Dendritic cell treated with granulocyte-macrophage colony-stimulating factor and Interleukin-4, amounts not matched to agents 40 ng/mL and 50 ng/mL, for 4 days (primary cell): Measurements from ENCODE around the gene RASGRP2.

Experiments used
- H3K27ac Mint-ChIP-seq: one replicate; pipeline ENCODE4 v1.8.0; 2022; ENCODE audit warnings: mild to moderate bottlenecking, mixed read lengths
- H3K27me3 Mint-ChIP-seq: one replicate; pipeline ENCODE4 v1.8.0; 2022; ENCODE audit warnings: mild to moderate bottlenecking, mixed read lengths
- H3K36me3 Mint-ChIP-seq: one replicate; pipeline ENCODE4 v1.8.0; 2022; ENCODE audit warnings: low read depth, mixed read lengths
- H3K4me1 Mint-ChIP-seq: one replicate; pipeline ENCODE4 v1.8.0; 2022; ENCODE audit warnings: low read depth, mixed read lengths
- H3K4me3 Mint-ChIP-seq: one replicate; pipeline ENCODE4 v1.8.0; 2022; ENCODE audit warnings: mild to moderate bottlenecking, moderate library complexity, mixed read lengths
- H3K9me3 Mint-ChIP-seq: one replicate; pipeline ENCODE4 v1.8.0; 2022; ENCODE audit warnings: mixed read lengths
- intact Hi-C: fragments of 100-400 bp; cut with micrococcal nuclease; formaldehyde crosslinking; loops from one replicate; pipeline ENCODE4 v1.15.0; 2022

The RASGRP2 gene

DNA sequence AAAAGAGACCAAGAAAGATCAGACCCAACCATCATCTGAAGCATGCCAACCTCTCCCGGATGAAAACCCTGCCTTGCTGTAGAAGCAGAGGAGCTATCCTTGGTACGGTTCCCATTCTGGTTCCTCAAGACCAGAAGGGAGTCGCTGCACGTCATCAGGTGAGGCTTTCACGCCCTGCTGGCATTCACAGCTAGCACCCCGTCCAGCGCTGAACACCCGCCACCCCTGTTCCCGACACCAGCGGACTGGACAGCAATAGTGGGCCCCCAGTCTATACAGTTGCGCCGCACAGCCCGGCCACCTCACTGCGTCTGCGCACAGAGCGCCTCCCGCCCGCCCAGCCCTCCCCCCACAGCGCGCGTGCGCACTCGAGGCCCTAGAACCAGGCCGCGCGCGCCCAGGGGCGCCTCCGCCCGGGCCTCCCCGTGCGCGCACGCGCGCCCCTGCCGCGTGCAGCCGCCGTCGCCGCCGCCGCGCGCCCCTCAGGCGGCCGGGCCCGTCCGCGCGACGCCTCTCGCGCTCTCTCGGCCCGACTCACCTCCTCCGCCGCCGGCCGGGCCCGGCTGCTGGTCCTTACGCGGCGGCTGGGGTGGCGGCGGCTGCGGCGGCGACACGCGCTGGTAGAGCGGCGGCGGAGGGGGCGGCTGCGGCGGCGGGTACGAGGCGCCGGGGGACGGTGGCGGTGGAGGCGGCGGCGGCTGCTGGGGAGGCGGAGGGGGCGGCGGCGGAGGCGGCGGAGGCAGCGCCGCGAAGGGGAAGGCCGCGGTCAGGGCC lies 33.7 kb upstream of the RASGRP2 start:
- Mint-ChIP-seq H3K36me3 (peaks cover 55% of the 10 kb centered on the region), H3K27me3 (no peaks in the 10 kb centered on the region), H3K4me1 (peaks cover 45% of the 10 kb centered on the region), H3K9me3 (no peaks in the 10 kb centered on the region), H3K4me3 (peak overlapping the region; percentile 84), H3K27ac (peak overlapping the region; percentile 95)
- intact Hi-C loops: loop anchor here (1.0 to 5.0 kb wide), 2 partner anchors 26 to 35 kb away; partner anchors contain the start of genes MAP4K2 and RASGRP2

DNA sequence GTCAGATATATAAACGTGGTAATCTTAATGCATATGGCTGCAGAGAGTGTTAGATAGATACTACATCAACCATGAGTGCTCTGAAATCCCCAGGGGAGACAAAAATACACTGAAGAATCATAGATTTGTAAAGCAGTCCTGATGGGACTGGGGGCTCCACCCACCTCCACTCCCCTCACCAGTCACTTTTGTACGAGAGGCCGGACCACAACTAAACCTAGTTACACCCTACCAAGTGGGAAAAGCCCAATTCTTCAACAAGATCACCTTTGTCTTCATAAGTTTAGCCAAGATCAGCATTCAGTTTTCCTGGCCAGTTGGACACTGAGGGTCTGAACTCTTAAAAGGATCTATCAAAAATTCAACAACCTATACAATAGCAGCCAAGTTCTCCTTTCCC lies 32.9 kb upstream of the RASGRP2 start:
- Mint-ChIP-seq H3K9me3 (no peaks in the 10 kb centered on the region), H3K36me3 (peaks cover 62% of the 10 kb centered on the region)

DNA sequence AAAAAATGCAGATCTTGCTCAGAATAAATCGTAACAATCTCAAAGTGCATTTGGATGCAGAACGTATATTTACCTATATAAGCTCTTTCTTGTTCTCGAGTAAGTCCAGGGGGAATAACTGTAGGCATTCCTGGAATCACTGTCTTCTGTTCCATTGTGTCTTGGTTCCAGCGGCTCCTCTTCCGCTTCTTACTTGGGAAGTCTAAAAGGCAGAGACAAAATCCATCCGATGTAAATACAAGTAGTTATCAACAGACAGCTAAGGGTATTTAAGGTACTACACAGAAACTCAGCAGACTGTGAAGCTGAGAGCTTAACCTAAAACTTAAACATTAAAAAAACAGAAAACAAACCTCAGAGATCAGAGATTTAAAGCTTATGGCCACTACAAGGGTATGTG lies 32.5 kb upstream of the RASGRP2 start:
- no peaks in the 10 kb centered on the region for H3K27me3 Mint-ChIP-seq
- H3K27ac Mint-ChIP-seq: peak overlapping the region; percentile 81
- intact Hi-C loops: loop anchor here (5.0 kb wide), 1 partner anchor 34 kb away; the partner anchor contains the start of gene RASGRP2
- peaks cover 57% of the 10 kb centered on the region for H3K4me1 Mint-ChIP-seq
- peak overlapping the region; percentile 84 for H3K4me3 Mint-ChIP-seq
- peaks cover 67% of the 10 kb centered on the region for H3K36me3 Mint-ChIP-seq
- no peaks in the 10 kb centered on the region for H3K9me3 Mint-ChIP-seq

More for the DNA sequence above, 32.9 kb upstream of the RASGRP2 start:
- Mint-ChIP-seq H3K27ac (peak overlapping the region; percentile 81), H3K4me3 (peak overlapping the region; percentile 84), H3K27me3 (no peaks in the 10 kb centered on the region), H3K4me1 (peaks cover 52% of the 10 kb centered on the region)
- intact Hi-C loops: loop anchor here (5.0 kb wide), 1 partner anchor 35 kb away; the partner anchor contains the start of gene RASGRP2

DNA sequence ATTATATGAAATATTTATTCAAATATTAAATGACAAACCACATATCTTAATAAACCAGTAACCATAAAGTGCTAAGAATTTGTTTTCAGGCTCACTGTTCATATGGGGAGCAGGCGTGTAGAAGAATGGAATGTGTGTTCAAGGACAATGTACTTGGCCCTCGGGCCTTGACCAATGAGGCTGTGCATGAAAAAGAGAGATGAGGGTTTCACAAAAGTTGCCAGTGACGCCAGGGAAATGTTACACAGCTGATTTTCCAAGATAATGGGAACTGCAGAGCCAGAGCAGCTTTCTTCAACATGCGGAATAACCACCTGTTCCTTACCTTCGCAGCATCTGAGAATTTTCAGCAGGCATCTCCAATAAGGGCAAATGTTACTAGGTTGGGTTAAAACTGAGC lies 30.2 kb upstream of the RASGRP2 start:
- peaks cover 85% of the 10 kb centered on the region for H3K36me3 Mint-ChIP-seq
- intact Hi-C loops: no loop called here
- peaks cover 56% of the 10 kb centered on the region for H3K4me1 Mint-ChIP-seq
- H3K27ac Mint-ChIP-seq: no peak overlapping the region
- no peak overlapping the region for H3K4me3 Mint-ChIP-seq
- H3K27me3 Mint-ChIP-seq: no peaks in the 10 kb centered on the region
- no peaks in the 10 kb centered on the region for H3K9me3 Mint-ChIP-seq

DNA sequence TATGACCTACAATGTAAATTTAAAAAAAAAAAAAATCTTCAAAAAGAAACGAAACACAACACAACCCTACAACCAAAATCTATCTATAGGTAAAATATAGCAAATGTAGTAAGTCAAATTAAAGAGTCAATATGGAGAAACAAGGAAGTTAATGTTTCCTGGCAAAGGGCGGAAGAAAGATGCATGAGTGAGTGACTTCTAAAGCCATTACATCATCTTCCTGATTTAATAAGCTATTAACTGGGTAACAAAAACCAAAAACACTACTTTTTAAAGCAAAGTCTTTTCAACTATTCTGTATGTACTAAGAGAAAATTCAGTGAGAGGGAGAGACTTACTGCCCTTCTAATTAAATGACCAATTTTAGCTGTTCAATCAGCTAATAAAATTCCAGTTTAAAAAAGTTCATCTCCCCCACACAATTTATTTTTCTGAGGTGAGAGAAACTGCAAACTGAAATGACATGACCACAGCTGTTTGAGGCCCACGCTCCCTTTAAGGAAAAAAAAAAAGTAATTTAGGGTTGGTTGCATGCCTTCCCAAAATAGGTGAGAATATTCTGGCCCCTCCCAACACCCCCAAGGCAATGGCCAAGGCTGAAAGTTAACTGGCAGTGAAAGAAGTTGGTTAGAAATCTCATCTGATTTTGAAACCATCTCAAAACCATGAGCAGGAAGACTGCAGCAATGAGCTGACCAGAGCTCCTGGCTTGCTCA lies 28.5 kb upstream of the RASGRP2 start:
- Mint-ChIP-seq H3K36me3 (peaks cover 100% of the 10 kb centered on the region), H3K27me3 (no peaks in the 10 kb centered on the region), H3K9me3 (no peaks in the 10 kb centered on the region), H3K27ac (peak overlapping the region; percentile 73), H3K4me1 (peaks cover 69% of the 10 kb centered on the region), H3K4me3 (peak overlapping the region; percentile 34)
- intact Hi-C loops: no loop called here

DNA sequence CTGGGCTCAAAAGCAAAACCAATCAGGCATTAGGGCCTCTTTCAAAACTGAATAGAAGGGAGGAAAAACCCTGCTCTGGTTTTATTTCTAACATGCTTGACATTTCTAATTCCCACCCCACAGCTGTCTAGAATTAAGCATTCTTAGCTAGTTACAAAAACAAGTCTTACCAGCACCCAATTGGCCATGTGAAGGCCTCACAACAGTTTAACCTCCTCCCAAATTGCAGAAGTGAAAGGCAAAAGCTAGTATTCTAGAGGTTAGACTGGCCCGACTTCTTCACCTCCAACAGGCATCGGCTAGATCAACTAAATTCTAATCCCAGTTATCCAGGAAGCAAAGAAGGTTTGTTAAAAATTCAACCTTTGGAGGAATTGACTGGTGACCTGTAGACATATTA lies 27.9 kb upstream of the RASGRP2 start:
- Mint-ChIP-seq H3K4me1 (peaks cover 66% of the 10 kb centered on the region), H3K27ac (peak overlapping the region; percentile 73), H3K36me3 (peaks cover 100% of the 10 kb centered on the region), H3K27me3 (no peaks in the 10 kb centered on the region), H3K4me3 (peak overlapping the region; percentile 34), H3K9me3 (no peaks in the 10 kb centered on the region)
- intact Hi-C loops: no loop called here

DNA sequence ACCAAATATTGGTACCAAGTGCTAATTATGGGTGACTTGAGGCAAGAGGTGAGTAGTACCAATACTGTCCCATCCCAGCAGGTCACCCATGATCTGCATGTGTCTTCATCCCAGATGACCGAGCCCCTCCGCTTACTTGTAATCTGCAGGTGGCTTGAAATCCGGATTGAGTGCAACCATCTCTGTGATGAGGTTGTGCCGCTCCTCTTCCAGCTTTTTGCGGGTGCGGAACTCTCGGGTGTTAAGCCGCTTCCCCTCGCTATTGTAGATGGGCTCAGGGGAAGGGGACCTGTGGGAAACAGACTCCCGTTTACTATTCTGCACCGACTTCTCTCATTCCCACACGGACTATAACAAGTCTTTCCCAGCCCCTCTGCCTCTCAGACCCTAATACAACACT lies 26.2 kb upstream of the RASGRP2 start:
- H3K27ac Mint-ChIP-seq: no peak overlapping the region

DNA sequence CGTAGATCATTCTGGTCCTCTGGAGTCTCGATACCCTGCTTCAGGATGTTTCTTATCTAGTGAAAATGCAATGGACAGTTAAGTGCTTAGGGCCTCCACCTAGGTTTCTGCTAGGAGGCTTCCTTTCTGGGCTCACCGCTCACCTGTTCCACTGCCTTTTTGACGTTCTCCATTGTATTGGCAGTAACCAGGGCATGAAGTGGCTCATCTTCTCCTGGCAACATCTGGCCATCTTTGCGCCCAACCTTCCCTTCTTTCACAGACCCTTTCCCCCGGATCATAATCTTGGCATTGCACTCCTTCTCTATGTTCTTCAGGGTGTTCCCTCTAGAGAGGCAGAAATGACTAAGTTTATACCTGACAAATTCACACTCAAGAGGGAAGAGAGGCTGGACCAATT lies 25.3 kb upstream of the RASGRP2 start:
- peaks cover 100% of the 10 kb centered on the region for H3K36me3 Mint-ChIP-seq
- H3K4me1 Mint-ChIP-seq: peaks cover 74% of the 10 kb centered on the region
- H3K4me3 Mint-ChIP-seq: no peak overlapping the region
- H3K27ac Mint-ChIP-seq: no peak overlapping the region
- no peaks in the 10 kb centered on the region for H3K9me3 Mint-ChIP-seq
- no peaks in the 10 kb centered on the region for H3K27me3 Mint-ChIP-seq
- intact Hi-C loops: no loop called here

More for the DNA sequence above, 26.2 kb upstream of the RASGRP2 start:
- H3K4me3 Mint-ChIP-seq: no peak overlapping the region
- peaks cover 71% of the 10 kb centered on the region for H3K4me1 Mint-ChIP-seq
- H3K27me3 Mint-ChIP-seq: no peaks in the 10 kb centered on the region
- intact Hi-C loops: no loop called here
- H3K36me3 Mint-ChIP-seq: peaks cover 100% of the 10 kb centered on the region
- no peaks in the 10 kb centered on the region for H3K9me3 Mint-ChIP-seq

DNA sequence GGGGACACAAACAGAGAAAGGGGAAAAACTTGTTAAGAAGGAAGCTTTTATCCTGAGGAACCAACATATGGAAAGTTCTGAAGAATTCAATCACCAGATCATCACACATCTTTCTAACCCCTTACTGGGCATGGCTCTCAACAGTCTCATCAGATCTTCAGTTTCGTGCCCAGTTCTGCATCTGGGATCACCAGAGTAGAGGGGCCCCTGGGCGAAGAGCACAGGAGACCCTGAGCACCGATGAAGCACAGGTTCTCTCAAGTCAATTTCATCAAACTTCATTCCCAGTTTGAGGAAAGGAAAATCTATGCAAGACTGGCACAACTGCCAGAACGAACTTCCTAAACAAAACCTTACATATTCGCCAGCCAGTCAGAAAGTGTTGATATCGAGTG lies 24.4 kb upstream of the RASGRP2 start:
- Mint-ChIP-seq H3K4me3 (no peak overlapping the region), H3K9me3 (no peaks in the 10 kb centered on the region), H3K27me3 (no peaks in the 10 kb centered on the region), H3K4me1 (peaks cover 74% of the 10 kb centered on the region), H3K27ac (no peak overlapping the region), H3K36me3 (peaks cover 100% of the 10 kb centered on the region)
- intact Hi-C loops: no loop called here

DNA sequence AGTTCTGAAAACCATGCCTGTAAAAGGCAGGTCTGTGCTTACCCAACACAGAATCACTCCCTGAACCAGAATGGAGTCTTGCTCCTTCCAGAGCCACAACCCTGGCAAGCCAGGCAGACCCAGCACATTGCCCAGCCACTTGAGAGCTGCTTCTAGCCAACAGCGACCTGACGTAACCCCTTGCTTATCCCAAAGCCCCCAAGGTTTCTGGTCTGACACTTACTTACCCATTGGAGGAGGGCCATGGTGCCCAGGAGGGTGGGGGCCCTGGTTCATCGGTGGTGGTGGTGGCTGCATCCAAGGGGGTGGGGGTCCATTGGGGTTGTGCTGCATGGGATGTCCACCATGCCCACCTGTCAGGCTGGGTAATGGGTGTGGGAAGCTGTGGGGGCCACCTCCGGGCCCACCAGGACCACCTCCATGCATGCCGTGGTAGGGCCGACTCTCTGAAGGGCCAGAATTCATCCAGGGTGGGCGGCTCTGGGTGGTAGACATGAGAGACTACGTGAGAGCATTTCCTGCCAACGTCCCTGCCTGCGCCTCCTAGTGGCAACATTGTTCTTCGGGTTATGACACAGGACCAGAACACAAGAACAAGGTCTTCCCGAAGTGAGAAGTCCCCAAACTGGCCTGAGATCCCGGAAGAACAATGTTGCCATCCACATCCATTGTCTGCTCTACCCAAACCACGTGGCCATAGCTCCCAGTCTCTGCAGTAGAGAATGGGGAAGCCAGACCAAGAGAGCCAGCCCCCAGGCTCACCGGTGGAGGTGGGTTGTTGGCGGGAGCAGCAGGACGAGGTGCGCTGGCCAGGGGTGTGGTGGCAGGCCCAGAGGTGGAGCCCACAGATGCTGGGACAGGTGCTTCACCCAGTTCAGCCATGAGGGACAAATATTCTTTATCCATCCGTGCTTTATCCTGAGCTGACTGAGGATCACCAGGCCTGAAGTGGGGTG lies 23.7 kb upstream of the RASGRP2 start:
- intact Hi-C loops: no loop called here
- no peak overlapping the region for H3K4me3 Mint-ChIP-seq
- H3K4me1 Mint-ChIP-seq: peaks cover 74% of the 10 kb centered on the region
- peaks cover 100% of the 10 kb centered on the region for H3K36me3 Mint-ChIP-seq
- H3K27me3 Mint-ChIP-seq: no peaks in the 10 kb centered on the region
- H3K27ac Mint-ChIP-seq: no peak overlapping the region
- no peaks in the 10 kb centered on the region for H3K9me3 Mint-ChIP-seq

DNA sequence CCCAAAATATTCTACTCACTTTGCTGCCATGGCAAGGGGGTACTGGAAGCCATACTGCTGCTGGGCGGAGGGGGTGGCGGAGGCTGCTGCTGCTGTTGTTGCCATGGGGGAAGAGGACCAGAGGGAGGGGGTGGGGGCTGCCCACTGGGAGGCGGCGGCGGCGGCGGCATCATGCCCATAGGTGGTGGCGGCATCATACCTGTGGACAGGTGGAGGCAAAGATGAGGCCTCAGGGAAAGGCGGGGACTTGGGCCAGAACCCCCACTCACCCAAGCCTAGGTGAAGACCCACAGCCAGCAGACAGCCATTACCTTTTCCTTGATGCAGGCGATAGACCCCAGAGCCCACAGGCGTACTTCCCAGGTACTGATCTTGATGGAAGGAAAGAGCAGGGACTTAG lies 22.9 kb upstream of the RASGRP2 start:
- Mint-ChIP-seq H3K4me3 (no peak overlapping the region), H3K27ac (peak overlapping the region; percentile 42), H3K9me3 (no peaks in the 10 kb centered on the region), H3K27me3 (no peaks in the 10 kb centered on the region), H3K36me3 (peaks cover 100% of the 10 kb centered on the region), H3K4me1 (peaks cover 74% of the 10 kb centered on the region)
- intact Hi-C loops: no loop called here

DNA sequence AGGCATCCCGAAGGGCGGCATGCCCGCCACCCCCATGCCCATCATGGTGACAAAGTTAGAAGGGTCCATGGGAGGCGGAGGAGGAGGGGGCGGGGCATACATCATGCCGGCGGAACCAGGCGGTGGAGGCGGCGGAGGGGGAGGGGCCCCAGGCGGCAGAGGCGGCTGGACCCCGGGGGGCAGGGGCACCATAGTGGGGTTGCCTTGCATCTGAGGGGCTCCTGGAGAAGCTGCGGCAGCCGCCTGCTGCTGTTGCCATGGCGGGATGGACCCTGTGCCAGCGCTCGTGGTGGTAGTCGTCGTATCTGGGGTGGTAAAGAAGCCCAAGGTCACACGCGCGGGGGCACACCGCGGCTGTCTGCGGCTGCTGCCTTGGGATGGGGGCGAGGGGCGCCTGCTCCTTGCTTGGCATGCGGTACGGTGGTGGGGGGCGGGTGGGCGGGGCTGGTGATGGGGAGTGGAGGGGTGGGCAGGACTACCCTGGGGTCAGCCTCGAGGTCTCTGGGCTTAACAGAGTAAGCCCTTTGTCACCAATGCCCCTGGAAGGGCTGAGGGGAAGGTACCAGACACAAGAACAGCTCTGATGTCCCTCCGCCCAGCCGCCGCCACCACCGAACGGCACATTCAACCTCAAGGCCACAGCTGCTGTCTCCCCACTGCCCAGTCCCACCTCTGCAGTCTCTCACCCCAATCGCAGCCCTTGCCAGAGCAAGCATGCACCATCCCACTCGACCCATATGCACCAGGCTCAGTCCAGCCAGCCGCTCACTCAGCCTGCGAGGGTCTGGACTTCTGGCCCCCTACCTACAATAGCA lies 22.1 kb upstream of the RASGRP2 start:
- Mint-ChIP-seq H3K36me3 (peaks cover 100% of the 10 kb centered on the region), H3K4me3 (no peak overlapping the region), H3K27ac (peak overlapping the region; percentile 42), H3K27me3 (no peaks in the 10 kb centered on the region), H3K4me1 (peaks cover 70% of the 10 kb centered on the region), H3K9me3 (no peaks in the 10 kb centered on the region)
- intact Hi-C loops: no loop called here

DNA sequence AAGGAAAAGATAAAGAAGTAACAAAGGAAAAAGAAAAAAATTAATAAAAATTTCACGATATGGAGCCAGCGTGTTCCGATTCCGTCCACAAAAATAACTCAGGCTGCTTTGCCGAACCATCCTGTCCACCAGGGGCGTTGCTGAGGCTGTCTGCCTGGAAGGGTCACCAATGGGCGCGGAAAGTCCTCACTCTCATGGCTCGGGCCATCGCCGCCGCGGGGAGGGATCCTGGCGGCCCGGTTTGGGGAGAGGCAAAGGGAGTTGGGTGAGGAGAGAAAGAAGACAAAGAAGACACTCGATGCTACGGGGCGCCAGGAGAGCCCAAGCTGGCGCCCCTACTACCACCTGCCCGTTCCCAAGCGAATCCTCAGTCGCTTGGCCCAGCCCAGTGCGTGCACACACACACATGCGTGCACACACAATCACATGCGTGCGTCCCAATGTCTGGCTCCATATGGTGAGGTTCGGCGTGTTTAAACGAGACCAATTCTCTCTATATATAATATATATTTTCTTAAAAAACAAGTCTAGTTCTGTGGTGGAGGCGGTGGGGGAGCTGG lies 21.4 kb upstream of the RASGRP2 start:
- intact Hi-C loops: no loop called here
- Mint-ChIP-seq H3K27ac (no peak overlapping the region), H3K9me3 (no peaks in the 10 kb centered on the region), H3K4me1 (peaks cover 70% of the 10 kb centered on the region), H3K27me3 (no peaks in the 10 kb centered on the region), H3K36me3 (peaks cover 98% of the 10 kb centered on the region), H3K4me3 (no peak overlapping the region)
